PFSK-1 (cell line): Measurements from ENCODE around the gene PWWP2B.

Experiments used
- FOXP2 ChIP-seq: optimal IDR thresholded peaks from 2 replicates; pipeline ENCODE3; 2011; ENCODE audit warnings: borderline replicate concordance, control low read depth, inconsistent platforms; ENCODE audit not compliant: insufficient read depth; ENCODE audit errors: extremely low read length, extremely low read depth
- POLR2AphosphoS5 ChIP-seq: IDR thresholded peaks from 2 replicates; pipeline ENCODE4 v1.6.1; 2012; ENCODE audit warnings: low read depth, mild to moderate bottlenecking, control low read depth, low read length, moderate library complexity
- SIN3A ChIP-seq: IDR thresholded peaks from 2 replicates; pipeline ENCODE4 v1.6.1; 2012; ENCODE audit warnings: mild to moderate bottlenecking, low read length, moderate library complexity, borderline replicate concordance; ENCODE audit not compliant: insufficient read depth
- TAF1 ChIP-seq: IDR thresholded peaks from 2 replicates; pipeline ENCODE4 v1.6.1; 2012; ENCODE audit warnings: low read length, control low read depth, borderline replicate concordance; ENCODE audit not compliant: insufficient read depth
- TF ChIP-seq, protein P1 (sequence below), 2 experiments: IDR thresholded peaks; 2 replicates each; pipeline versions ENCODE4 v1.6.1 to v1.8.0; 2011 to 2012; ENCODE audit warnings: low read depth in 2 of 2, low read length in 2 of 2, control low read depth in 1 of 2, inconsistent platforms in 1 of 2, mild to moderate bottlenecking in 1 of 2, moderate library complexity in 1 of 2; ENCODE audit not compliant: insufficient read depth in 1 of 2

PWWP2B gene

DNA sequence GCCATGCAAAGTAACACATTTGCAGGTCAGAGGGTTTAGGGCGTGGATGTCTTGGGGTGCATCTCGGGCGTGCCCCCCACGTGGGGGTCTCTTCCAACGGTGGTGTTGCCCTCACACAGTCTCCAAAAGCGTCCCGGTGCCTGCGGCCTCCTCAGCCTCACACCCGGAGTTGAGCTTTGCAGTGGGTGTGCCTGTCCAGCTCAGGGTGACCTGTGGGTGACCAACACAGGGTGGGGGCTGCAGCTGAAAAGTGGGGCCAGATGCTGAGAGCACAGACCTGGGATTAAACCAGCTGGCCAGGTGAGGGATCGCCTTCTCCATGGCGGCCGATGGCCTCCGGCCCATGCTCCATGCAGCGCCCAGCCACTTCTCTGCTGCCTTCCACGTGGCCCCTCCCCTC is 63.1 kb downstream of the PWWP2B start:
- TF ChIP-seq TAF1 (no peak), FOXP2 (no peak), POLR2AphosphoS5 (no peak), SIN3A (no peak)
- TF ChIP-seq, protein P1, sequence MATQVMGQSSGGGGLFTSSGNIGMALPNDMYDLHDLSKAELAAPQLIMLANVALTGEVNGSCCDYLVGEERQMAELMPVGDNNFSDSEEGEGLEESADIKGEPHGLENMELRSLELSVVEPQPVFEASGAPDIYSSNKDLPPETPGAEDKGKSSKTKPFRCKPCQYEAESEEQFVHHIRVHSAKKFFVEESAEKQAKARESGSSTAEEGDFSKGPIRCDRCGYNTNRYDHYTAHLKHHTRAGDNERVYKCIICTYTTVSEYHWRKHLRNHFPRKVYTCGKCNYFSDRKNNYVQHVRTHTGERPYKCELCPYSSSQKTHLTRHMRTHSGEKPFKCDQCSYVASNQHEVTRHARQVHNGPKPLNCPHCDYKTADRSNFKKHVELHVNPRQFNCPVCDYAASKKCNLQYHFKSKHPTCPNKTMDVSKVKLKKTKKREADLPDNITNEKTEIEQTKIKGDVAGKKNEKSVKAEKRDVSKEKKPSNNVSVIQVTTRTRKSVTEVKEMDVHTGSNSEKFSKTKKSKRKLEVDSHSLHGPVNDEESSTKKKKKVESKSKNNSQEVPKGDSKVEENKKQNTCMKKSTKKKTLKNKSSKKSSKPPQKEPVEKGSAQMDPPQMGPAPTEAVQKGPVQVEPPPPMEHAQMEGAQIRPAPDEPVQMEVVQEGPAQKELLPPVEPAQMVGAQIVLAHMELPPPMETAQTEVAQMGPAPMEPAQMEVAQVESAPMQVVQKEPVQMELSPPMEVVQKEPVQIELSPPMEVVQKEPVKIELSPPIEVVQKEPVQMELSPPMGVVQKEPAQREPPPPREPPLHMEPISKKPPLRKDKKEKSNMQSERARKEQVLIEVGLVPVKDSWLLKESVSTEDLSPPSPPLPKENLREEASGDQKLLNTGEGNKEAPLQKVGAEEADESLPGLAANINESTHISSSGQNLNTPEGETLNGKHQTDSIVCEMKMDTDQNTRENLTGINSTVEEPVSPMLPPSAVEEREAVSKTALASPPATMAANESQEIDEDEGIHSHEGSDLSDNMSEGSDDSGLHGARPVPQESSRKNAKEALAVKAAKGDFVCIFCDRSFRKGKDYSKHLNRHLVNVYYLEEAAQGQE (IDR thresholded peaks at IDR 0.05; ENCODE audit: insufficient read depth in 1 of 2, low read depth in 2 of 2, low read length in 2 of 2): no peak

DNA sequence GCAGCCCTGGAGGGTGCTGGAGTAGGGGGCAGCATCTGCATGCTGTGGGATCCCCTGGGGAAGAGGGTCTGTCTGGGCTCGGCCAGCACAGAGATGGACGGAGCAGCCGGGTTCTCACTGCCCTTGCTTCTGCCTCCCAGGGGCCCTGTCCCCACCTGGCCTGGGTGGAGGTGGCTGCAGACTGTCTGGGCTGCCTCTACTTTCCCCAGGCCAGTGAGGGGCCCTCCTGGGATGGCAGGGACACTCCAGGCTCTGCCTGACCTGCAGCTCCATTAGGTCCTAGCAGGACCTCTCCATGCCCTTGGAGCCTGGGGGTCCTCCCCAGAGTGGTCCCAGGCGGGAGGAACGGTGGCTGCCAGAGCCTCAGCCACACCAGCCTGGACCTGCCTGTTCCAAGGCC is 63.7 kb downstream of the PWWP2B start:
- TF ChIP-seq POLR2AphosphoS5 (no peak), FOXP2 (no peak), TAF1 (no peak), SIN3A (no peak)
- TF ChIP-seq, protein P1 (IDR thresholded peaks at IDR 0.05; ENCODE audit: insufficient read depth in 1 of 2, low read depth in 2 of 2, low read length in 2 of 2): no peak

DNA sequence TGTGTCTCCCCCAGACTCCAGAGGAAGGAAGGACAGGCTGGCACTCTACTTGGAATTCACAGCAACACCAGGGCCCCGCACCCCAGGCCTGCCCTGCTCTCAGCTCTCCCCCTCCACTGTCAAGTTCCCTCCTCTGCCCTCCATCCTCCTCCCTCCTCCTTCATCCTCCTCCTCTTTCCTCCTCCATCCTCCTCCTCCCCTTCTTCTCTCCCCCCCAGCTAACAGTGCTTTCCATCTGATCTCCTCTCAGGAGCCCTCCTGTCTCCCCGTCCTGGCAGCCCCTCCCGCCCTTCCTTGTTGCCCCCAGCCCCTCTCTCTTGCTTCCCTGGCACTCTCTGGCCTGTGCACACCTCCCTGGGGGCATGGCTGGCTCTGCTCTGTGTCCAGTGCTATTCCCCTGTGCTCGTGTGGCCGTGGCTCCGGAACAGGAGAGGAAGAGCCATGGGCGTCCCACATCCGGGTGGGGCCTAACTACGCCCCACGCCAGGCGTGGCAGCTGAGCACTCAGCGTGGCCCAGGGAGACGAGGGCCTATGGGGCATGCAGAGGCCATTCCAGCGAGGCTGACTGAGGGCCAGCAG is 64.2 kb downstream of the PWWP2B start:
- TF ChIP-seq, protein P1 (IDR thresholded peaks at IDR 0.05; ENCODE audit: insufficient read depth in 1 of 2, low read depth in 2 of 2, low read length in 2 of 2): no peak
- no peak for TF ChIP-seq SIN3A
- TF ChIP-seq POLR2AphosphoS5: no peak
- TF ChIP-seq FOXP2: no peak
- no peak for TF ChIP-seq TAF1

DNA sequence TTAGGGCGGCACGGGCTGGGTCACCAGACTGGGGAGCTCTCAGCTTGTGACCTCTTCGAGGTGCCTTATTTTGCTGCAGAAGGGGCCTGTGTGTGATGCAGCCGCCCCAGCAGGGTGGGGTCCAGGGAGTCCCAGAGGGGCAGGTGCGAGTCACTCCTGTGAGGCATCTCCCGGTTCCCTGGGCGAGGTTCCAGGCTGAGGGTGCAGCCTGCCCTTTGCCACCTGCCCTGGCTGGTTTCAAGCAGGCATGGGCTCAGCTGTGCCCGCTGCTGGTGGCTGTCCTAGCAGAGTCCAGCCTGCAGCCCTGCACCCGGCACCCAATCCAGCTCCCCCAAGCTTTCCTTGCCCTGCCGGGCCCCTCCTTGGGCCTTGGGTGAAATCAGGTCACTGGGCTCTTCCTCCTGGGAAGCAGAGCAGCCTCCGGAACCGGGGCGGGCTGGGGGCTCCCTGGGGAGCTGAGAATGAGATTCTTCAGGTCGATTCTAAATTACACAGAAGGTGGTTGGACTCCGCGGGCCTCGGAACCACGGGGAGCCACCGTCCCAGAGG is 64.8 kb downstream of the PWWP2B start:
- no peak for TF ChIP-seq POLR2AphosphoS5
- TF ChIP-seq FOXP2: no peak
- no peak for TF ChIP-seq SIN3A
- no peak for TF ChIP-seq TAF1
- TF ChIP-seq, protein P1 (IDR thresholded peaks at IDR 0.05; ENCODE audit: insufficient read depth in 1 of 2, low read depth in 2 of 2, low read length in 2 of 2): no peak
